ENCODE measurements around the gene MBTPS1. TPM values are rescaled to one million over a fixed set of nuclear protein-coding genes. Genes with fewer than 3 reads are reported as not detected.

The MBTPS1 gene
- total RNA-seq, 1 experiment from 2014 or later, result 130 TPM

GRCh38 chr16:84048270-84048669 lies 68.5 kb downstream of the MBTPS1 start:
- CTCF ChIA-PET, result interaction anchor here (0.7 kb wide), 1 partner anchor 92 kb away, joined by 3 read pairs; no protein-coding TSS in a partner anchor
- peaks cover 19% of the 10 kb centered on the region for H3K36me3 Mint-ChIP-seq (ENCODE audit: insufficient read depth, unreplicated experiment)
- BruUV-seq (replicated peaks), result no TSS peak

GRCh38 chr16:84047626-84048025 lies 69.1 kb downstream of the MBTPS1 start:
- Mint-ChIP-seq H3K4me3 (ENCODE audit: low read depth, unreplicated experiment) (no peak overlapping the region), H3K4me1 (ENCODE audit: low read depth, unreplicated experiment) (peaks cover 17% of the 10 kb centered on the region), H3K9me3 (ENCODE audit: low read depth, unreplicated experiment) (no peaks in the 10 kb centered on the region), H3K27ac (ENCODE audit: unreplicated experiment) (no peak overlapping the region), H3K27me3 (ENCODE audit: unreplicated experiment) (peaks cover 26% of the 10 kb centered on the region), H3K36me3 (ENCODE audit: insufficient read depth, unreplicated experiment) (peaks cover 12% of the 10 kb centered on the region)
- CTCF ChIA-PET, result interaction anchor here (0.7 kb wide), 1 partner anchor 91 kb away, joined by 3 read pairs; no protein-coding TSS in a partner anchor
- intact Hi-C loops (cut with micrococcal nuclease; ENCODE audit: unreplicated experiment), result loop anchor here (2.0 to 5.0 kb wide), 2 partner anchors 91 to 220 kb away; no protein-coding TSS in a partner anchor
- no peak for TF ChIP-seq CTCF (IDR thresholded peaks at IDR 0.05; ENCODE audit: unreplicated experiment)
- BruUV-seq (replicated peaks), result no TSS peak
- no peak for DNase-seq

More at GRCh38 chr16:84048270-84048669, 68.5 kb downstream of the MBTPS1 start:
- H3K27ac Mint-ChIP-seq (ENCODE audit: unreplicated experiment), result no peak overlapping the region
- TF ChIP-seq CTCF (IDR thresholded peaks at IDR 0.05; ENCODE audit: unreplicated experiment), result no peak
- no peaks in the 10 kb centered on the region for H3K9me3 Mint-ChIP-seq (ENCODE audit: low read depth, unreplicated experiment)
- H3K4me3 Mint-ChIP-seq (ENCODE audit: low read depth, unreplicated experiment), result no peak overlapping the region
- H3K4me1 Mint-ChIP-seq (ENCODE audit: low read depth, unreplicated experiment), result peaks cover 11% of the 10 kb centered on the region
- peak; percentile 55 for DNase-seq
- intact Hi-C loops (cut with micrococcal nuclease; ENCODE audit: unreplicated experiment), result loop anchor here (2.0 to 5.0 kb wide), 2 partner anchors 91 to 221 kb away; no protein-coding TSS in a partner anchor
- H3K27me3 Mint-ChIP-seq (ENCODE audit: unreplicated experiment), result peaks cover 19% of the 10 kb centered on the region

- no peak overlapping the region for H3K4me3 Mint-ChIP-seq (ENCODE audit: low read depth, unreplicated experiment)
- peaks cover 30% of the 10 kb centered on the region for H3K27me3 Mint-ChIP-seq (ENCODE audit: unreplicated experiment)
- BruUV-seq (replicated peaks), result no TSS peak
- H3K36me3 Mint-ChIP-seq (ENCODE audit: insufficient read depth, unreplicated experiment), result peaks cover 8% of the 10 kb centered on the region
- CTCF ChIA-PET, result interaction anchor here (1.2 kb wide), 1 partner anchor 10 kb away, joined by 3 read pairs; no protein-coding TSS in a partner anchor
- H3K9me3 Mint-ChIP-seq (ENCODE audit: low read depth, unreplicated experiment), result no peaks in the 10 kb centered on the region
- no peak for DNase-seq
- TF ChIP-seq CTCF (IDR thresholded peaks at IDR 0.05; ENCODE audit: unreplicated experiment), result no peak
- peaks cover 19% of the 10 kb centered on the region for H3K4me1 Mint-ChIP-seq (ENCODE audit: low read depth, unreplicated experiment)
- intact Hi-C loops (cut with micrococcal nuclease; ENCODE audit: unreplicated experiment), result loop anchor here (5.0 kb wide), 1 partner anchor 220 kb away; no protein-coding TSS in a partner anchor
- H3K27ac Mint-ChIP-seq (ENCODE audit: unreplicated experiment), result no peak overlapping the region
Measured at GRCh38 chr16:84047206-84047605, 69.5 kb downstream of the MBTPS1 start.

- no TSS peak for BruUV-seq (replicated peaks)
- Mint-ChIP-seq H3K9me3 (ENCODE audit: low read depth, unreplicated experiment) (no peaks in the 10 kb centered on the region), H3K36me3 (ENCODE audit: insufficient read depth, unreplicated experiment) (peaks cover 7% of the 10 kb centered on the region), H3K27me3 (ENCODE audit: unreplicated experiment) (peaks cover 43% of the 10 kb centered on the region), H3K4me3 (ENCODE audit: low read depth, unreplicated experiment) (no peak overlapping the region), H3K4me1 (ENCODE audit: low read depth, unreplicated experiment) (peaks cover 19% of the 10 kb centered on the region), H3K27ac (ENCODE audit: unreplicated experiment) (no peak overlapping the region)
- TF ChIP-seq CTCF (IDR thresholded peaks at IDR 0.05; ENCODE audit: unreplicated experiment), result no peak
- intact Hi-C loops (cut with micrococcal nuclease; ENCODE audit: unreplicated experiment), result loop anchor here (5.0 kb wide), 1 partner anchor 219 kb away; no protein-coding TSS in a partner anchor
- CTCF ChIA-PET, result interaction anchor here (0.5 to 1.2 kb wide), 2 partner anchors 8 to 88 kb away, joined by 3 to 6 read pairs; no protein-coding TSS in a partner anchor
- no peak for DNase-seq
Measured at GRCh38 chr16:84045818-84046470, 70.8 kb downstream of the MBTPS1 start.
